ENCODE measurements around the gene MORN5.

Gene MORN5

DNA sequence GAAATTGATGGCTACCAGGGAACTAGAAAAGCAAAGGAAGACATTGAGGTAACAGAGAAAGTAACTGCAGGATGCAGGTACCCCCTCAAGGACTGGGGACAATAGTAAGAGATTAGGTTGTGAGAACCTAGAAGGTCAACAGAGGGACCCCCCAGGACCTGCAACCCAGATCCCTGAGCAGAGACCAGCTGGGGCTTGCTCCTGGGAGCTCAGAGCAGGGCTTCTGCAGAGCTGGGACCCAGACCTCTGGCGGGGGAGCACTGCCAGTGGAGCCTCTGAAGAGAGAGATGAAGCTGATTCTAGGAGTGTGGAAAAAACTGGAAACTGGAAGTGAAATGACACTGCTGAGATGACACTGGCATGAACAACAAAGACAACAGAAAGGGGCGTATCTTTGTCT, 17.2 kb downstream of the MORN5 start:
- H3K4me3 ChIP-seq (ENCODE audit: extremely low read depth, insufficient read depth, low read length, poor library complexity, severe bottlenecking) = no peak overlapping the region
- peaks cover 7% of the 10 kb centered on the region for H3K4me1 ChIP-seq (ENCODE audit: control insufficient read depth, insufficient read depth, low read length, poor library complexity, severe bottlenecking)
- no peaks in the 10 kb centered on the region for H3K36me3 ChIP-seq (ENCODE audit: control insufficient read depth, insufficient read depth, low read length)
- H3K9me3 ChIP-seq (ENCODE audit: control insufficient read depth, low read length) = no peaks in the 10 kb centered on the region
- WGBS, 2 experiments (ENCODE audit: insufficient coverage in 2 of 2) = 87 to 93% methylated on average over 1 to 2 of the region's 2 CpGs
- no peak overlapping the region for H3K27ac ChIP-seq (ENCODE audit: low read depth, low read length, severe bottlenecking)

DNA sequence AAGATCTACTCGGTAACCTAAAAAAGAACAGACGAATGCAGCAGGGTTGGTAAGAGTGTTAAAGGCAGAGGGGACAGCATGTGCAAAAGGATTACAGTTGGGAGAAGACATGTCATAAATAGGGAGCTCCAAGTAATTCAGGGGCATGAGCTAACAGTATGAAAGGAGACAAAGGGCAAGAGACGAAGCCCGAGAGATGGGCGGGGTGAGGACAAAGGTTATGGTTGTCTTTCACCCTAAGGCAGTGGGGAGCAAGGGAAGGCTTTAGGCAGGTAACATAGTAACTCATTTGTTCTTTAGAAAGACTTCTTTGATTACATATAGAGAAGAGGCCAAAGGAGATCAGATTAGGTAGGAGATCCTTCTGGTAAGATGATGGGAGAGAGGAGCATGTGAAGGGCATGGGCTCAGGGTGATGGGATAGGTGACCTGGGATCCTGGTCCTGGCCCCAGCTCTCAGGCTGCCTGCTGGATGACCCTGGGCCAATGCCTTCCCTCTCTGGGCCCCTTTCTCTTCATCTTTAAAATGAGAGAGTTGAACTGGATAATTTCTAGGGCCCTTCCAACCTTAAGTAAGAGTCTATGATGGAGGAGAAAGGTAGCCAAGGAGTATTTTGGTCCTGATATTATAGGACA, 19.5 kb downstream of the MORN5 start:
- Histone ChIP-seq H3K9me3 (ENCODE audit: control insufficient read depth, low read length) (no peaks in the 10 kb centered on the region), H3K4me3 (ENCODE audit: extremely low read depth, insufficient read depth, low read length, poor library complexity, severe bottlenecking) (no peak overlapping the region), H3K36me3 (ENCODE audit: control insufficient read depth, insufficient read depth, low read length) (no peaks in the 10 kb centered on the region), H3K27ac (ENCODE audit: low read depth, low read length, severe bottlenecking) (no peak overlapping the region), H3K4me1 (ENCODE audit: control insufficient read depth, insufficient read depth, low read length, poor library complexity, severe bottlenecking) (peaks cover 7% of the 10 kb centered on the region)
- 87 to 96% methylated on average over 2 to 5 of the region's 5 CpGs for WGBS, 2 experiments (ENCODE audit: insufficient coverage in 2 of 2)

DNA sequence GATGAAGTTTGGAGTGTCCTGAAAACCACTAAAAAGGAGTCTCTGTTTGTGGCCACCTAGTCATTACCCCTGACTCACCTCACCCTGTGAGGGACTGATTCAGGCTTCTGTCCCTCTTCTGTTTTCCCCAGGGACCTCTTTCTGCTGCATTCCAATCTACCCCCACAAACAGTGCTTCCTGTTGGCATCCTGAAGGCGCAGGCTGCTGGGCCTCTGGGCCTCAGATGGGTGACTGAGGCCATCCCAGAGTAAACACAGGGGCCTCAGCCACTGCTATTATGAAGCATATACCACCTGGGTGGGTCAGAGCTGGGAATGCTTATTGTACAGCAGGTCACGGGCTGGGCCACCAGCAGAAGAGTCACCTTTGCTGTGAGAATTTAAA, 20.0 kb downstream of the MORN5 start:
- 60 to 83% methylated on average over 1 of the region's 2 CpGs for WGBS, 2 experiments (ENCODE audit: insufficient coverage in 2 of 2)
- H3K4me3 ChIP-seq (ENCODE audit: extremely low read depth, insufficient read depth, low read length, poor library complexity, severe bottlenecking) = no peak overlapping the region
- no peaks in the 10 kb centered on the region for H3K36me3 ChIP-seq (ENCODE audit: control insufficient read depth, insufficient read depth, low read length)
- H3K4me1 ChIP-seq (ENCODE audit: control insufficient read depth, insufficient read depth, low read length, poor library complexity, severe bottlenecking) = peaks cover 7% of the 10 kb centered on the region
- H3K9me3 ChIP-seq (ENCODE audit: control insufficient read depth, low read length) = no peaks in the 10 kb centered on the region
- H3K27ac ChIP-seq (ENCODE audit: low read depth, low read length, severe bottlenecking) = no peak overlapping the region

DNA sequence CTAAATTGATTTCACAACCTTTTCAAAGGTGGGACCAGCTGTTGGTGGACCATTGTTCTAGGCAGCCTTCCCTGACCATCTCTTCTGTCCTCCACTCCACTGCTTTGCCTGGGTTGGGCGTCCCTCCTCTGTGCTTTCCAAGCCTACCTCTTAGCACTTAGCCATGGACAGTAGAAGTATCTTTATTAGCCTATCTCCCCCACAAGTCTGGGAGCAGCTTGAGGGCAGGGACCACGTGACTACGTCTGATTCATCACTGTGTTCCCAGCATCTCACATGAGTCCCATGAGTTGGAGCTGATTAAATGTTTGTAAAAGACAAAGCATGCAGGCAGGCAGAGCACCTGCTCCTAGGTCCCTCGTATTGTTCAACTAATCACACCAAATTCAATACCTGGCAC, 20.9 kb downstream of the MORN5 start:
- Histone ChIP-seq H3K27ac (ENCODE audit: low read depth, low read length, severe bottlenecking) (no peak overlapping the region), H3K4me3 (ENCODE audit: extremely low read depth, insufficient read depth, low read length, poor library complexity, severe bottlenecking) (no peak overlapping the region), H3K9me3 (ENCODE audit: control insufficient read depth, low read length) (no peaks in the 10 kb centered on the region), H3K36me3 (ENCODE audit: control insufficient read depth, insufficient read depth, low read length) (no peaks in the 10 kb centered on the region), H3K4me1 (ENCODE audit: control insufficient read depth, insufficient read depth, low read length, poor library complexity, severe bottlenecking) (peaks cover 7% of the 10 kb centered on the region)
- WGBS, 2 experiments (ENCODE audit: insufficient coverage in 2 of 2) = 95 to 100% methylated on average over 2 to 3 of the region's 4 CpGs

- 93 to 96% methylated on average over 6 to 7 of the region's 7 CpGs for WGBS, 2 experiments (ENCODE audit: insufficient coverage in 2 of 2)
- Histone ChIP-seq H3K27ac (ENCODE audit: low read depth, low read length, severe bottlenecking) (no peak overlapping the region), H3K36me3 (ENCODE audit: control insufficient read depth, insufficient read depth, low read length) (no peaks in the 10 kb centered on the region), H3K9me3 (ENCODE audit: control insufficient read depth, low read length) (no peaks in the 10 kb centered on the region), H3K4me1 (ENCODE audit: control insufficient read depth, insufficient read depth, low read length, poor library complexity, severe bottlenecking) (peaks cover 7% of the 10 kb centered on the region), H3K4me3 (ENCODE audit: extremely low read depth, insufficient read depth, low read length, poor library complexity, severe bottlenecking) (no peak overlapping the region)
Measured at GRCh38 chr9:122183501-122183900, 23.8 kb downstream of the MORN5 start.

DNA sequence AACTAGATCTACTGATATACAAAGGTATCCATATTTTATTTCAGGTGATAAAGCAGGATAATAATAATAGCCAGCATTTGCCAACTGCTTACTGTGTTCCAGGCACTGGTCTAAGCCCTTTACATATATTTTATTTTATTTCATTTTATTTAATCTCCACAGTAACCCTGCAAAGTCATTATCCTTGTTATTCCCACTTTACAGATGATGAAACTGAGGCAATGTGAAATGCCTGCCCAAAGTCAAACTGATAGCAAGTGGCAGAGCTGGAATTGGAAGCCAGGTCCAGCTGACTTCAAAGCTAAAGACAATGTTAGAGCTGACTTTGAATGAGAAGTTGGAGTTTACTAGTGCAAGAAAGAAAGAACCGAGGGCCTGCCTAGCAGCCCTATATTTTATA, 24.8 kb downstream of the MORN5 start:
- Histone ChIP-seq H3K9me3 (ENCODE audit: control insufficient read depth, low read length) (no peaks in the 10 kb centered on the region), H3K36me3 (ENCODE audit: control insufficient read depth, insufficient read depth, low read length) (no peaks in the 10 kb centered on the region), H3K27ac (ENCODE audit: low read depth, low read length, severe bottlenecking) (no peak overlapping the region), H3K4me1 (ENCODE audit: control insufficient read depth, insufficient read depth, low read length, poor library complexity, severe bottlenecking) (peaks cover 4% of the 10 kb centered on the region), H3K4me3 (ENCODE audit: extremely low read depth, insufficient read depth, low read length, poor library complexity, severe bottlenecking) (no peak overlapping the region)
- WGBS, 2 experiments (ENCODE audit: insufficient coverage in 2 of 2) = no CpG with 5 or more reads among the region's 1 CpG

DNA sequence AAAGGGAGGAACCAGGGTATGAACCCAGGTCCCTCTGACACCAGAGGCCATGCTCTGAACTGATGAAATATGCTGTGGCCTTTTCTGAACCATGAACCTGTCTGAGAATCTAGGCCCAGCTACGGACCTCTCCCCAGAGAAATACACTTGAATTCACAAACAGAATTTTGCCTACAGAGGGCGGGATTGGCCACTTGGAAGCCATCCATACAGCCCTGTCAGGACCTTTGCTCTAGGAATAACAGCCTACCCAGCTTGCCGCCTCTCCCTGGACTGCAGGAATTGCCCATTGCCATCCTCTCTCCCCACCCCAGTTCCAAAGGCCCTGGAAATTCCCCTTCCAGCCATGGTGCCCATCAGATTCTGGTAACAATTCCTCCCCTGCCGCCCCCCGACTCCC, 26.6 kb downstream of the MORN5 start:
- Histone ChIP-seq H3K9me3 (ENCODE audit: control insufficient read depth, low read length) (no peaks in the 10 kb centered on the region), H3K4me1 (ENCODE audit: control insufficient read depth, insufficient read depth, low read length, poor library complexity, severe bottlenecking) (no peaks in the 10 kb centered on the region), H3K27ac (ENCODE audit: low read depth, low read length, severe bottlenecking) (no peak overlapping the region), H3K4me3 (ENCODE audit: extremely low read depth, insufficient read depth, low read length, poor library complexity, severe bottlenecking) (no peak overlapping the region), H3K36me3 (ENCODE audit: control insufficient read depth, insufficient read depth, low read length) (no peaks in the 10 kb centered on the region)
- WGBS, 2 experiments (ENCODE audit: insufficient coverage in 2 of 2) = 74 to 83% methylated on average over 4 to 5 of the region's 5 CpGs

- 83 to 91% methylated on average over 6 to 8 of the region's 8 CpGs for WGBS, 2 experiments (ENCODE audit: insufficient coverage in 2 of 2)
- no peaks in the 10 kb centered on the region for H3K9me3 ChIP-seq (ENCODE audit: control insufficient read depth, low read length)
- no peak overlapping the region for H3K4me3 ChIP-seq (ENCODE audit: extremely low read depth, insufficient read depth, low read length, poor library complexity, severe bottlenecking)
- no peaks in the 10 kb centered on the region for H3K36me3 ChIP-seq (ENCODE audit: control insufficient read depth, insufficient read depth, low read length)
- no peak overlapping the region for H3K27ac ChIP-seq (ENCODE audit: low read depth, low read length, severe bottlenecking)
- no peaks in the 10 kb centered on the region for H3K4me1 ChIP-seq (ENCODE audit: control insufficient read depth, insufficient read depth, low read length, poor library complexity, severe bottlenecking)
Measured at GRCh38 chr9:122186777-122187470, 27.2 kb downstream of the MORN5 start.

- H3K36me3 ChIP-seq (ENCODE audit: control insufficient read depth, insufficient read depth, low read length) = no peaks in the 10 kb centered on the region
- H3K4me1 ChIP-seq (ENCODE audit: control insufficient read depth, insufficient read depth, low read length, poor library complexity, severe bottlenecking) = no peaks in the 10 kb centered on the region
- H3K9me3 ChIP-seq (ENCODE audit: control insufficient read depth, low read length) = no peaks in the 10 kb centered on the region
- H3K4me3 ChIP-seq (ENCODE audit: extremely low read depth, insufficient read depth, low read length, poor library complexity, severe bottlenecking) = no peak overlapping the region
- H3K27ac ChIP-seq (ENCODE audit: low read depth, low read length, severe bottlenecking) = no peak overlapping the region
- 85 to 100% methylated on average over 2 to 3 of the region's 6 CpGs for WGBS, 2 experiments (ENCODE audit: insufficient coverage in 2 of 2)
Measured at GRCh38 chr9:122188369-122188768, 28.7 kb downstream of the MORN5 start.

- Histone ChIP-seq H3K4me1 (ENCODE audit: control insufficient read depth, insufficient read depth, low read length, poor library complexity, severe bottlenecking) (no peaks in the 10 kb centered on the region), H3K36me3 (ENCODE audit: control insufficient read depth, insufficient read depth, low read length) (no peaks in the 10 kb centered on the region), H3K27ac (ENCODE audit: low read depth, low read length, severe bottlenecking) (no peak overlapping the region), H3K4me3 (ENCODE audit: extremely low read depth, insufficient read depth, low read length, poor library complexity, severe bottlenecking) (no peak overlapping the region), H3K9me3 (ENCODE audit: control insufficient read depth, low read length) (no peaks in the 10 kb centered on the region)
- 94 to 95% methylated on average over 8 to 10 of the region's 12 CpGs for WGBS, 2 experiments (ENCODE audit: insufficient coverage in 2 of 2)
Measured at GRCh38 chr9:122190597-122191381, 31.1 kb downstream of the MORN5 start.

- 87 to 91% methylated on average over 6 to 11 of the region's 11 CpGs for WGBS, 2 experiments (ENCODE audit: insufficient coverage in 2 of 2)
- H3K9me3 ChIP-seq (ENCODE audit: control insufficient read depth, low read length) = no peaks in the 10 kb centered on the region
- H3K4me1 ChIP-seq (ENCODE audit: control insufficient read depth, insufficient read depth, low read length, poor library complexity, severe bottlenecking) = no peaks in the 10 kb centered on the region
Measured at GRCh38 chr9:122191584-122191983, 31.9 kb downstream of the MORN5 start.

More at GRCh38 chr9:122191584-122191983, 31.9 kb downstream of the MORN5 start:
- Histone ChIP-seq H3K27ac (ENCODE audit: low read depth, low read length, severe bottlenecking) (no peak overlapping the region), H3K36me3 (ENCODE audit: control insufficient read depth, insufficient read depth, low read length) (no peaks in the 10 kb centered on the region), H3K4me3 (ENCODE audit: extremely low read depth, insufficient read depth, low read length, poor library complexity, severe bottlenecking) (no peak overlapping the region)

Data from mesodermal cell (in vitro differentiated cells).